Tibial nerve (tissue), 4 donors: ENCODE data around the gene DMXL2. TPM values are rescaled to one million over a fixed set of nuclear protein-coding genes. Genes with fewer than 3 reads are reported as not detected.
"Not testable (repeated sequence)": the region's sequence is repeated elsewhere in the genome, so short reads cannot be mapped to it uniquely, and the experiment has no call there.

Experiments used
- DNase-seq, 2 donors: peaks; one replicate each; pipeline ENCODE4 v3.0.0-alpha.2; 2019; ENCODE audit warnings: low spot score in 2 of 2
- H3K27ac ChIP-seq, 4 donors: fragments of 200-600 bp; sonication (generic) in 3 of 4; one replicate each; pipeline ENCODE4 v1.5.1; 2017 to 2019; ENCODE audit warnings: mild to moderate bottlenecking in 1 of 4
- H3K27me3 ChIP-seq, 2 donors: fragments of 200-600 bp; sonication (generic) in 1 of 2; one replicate each; pipeline versions ENCODE4 v1.5.1 to v1.6.0; 2017 to 2019
- H3K36me3 ChIP-seq, 3 donors: fragments of 200-600 bp; sonication (generic); one replicate each; pipeline ENCODE4 v1.5.1; 2018 to 2019
- H3K4me1 ChIP-seq, 4 donors: fragments of 200-600 bp; sonication (generic) in 3 of 4; one replicate each; pipeline ENCODE4 v1.5.1; 2017 to 2019
- H3K4me3 ChIP-seq, 4 donors: fragments of 200-600 bp; sonication (generic) in 3 of 4; one replicate each; pipeline ENCODE4 v1.5.1; 2017 to 2019; ENCODE audit warnings: mild to moderate bottlenecking in 1 of 4, moderate library complexity in 1 of 4
- H3K9me3 ChIP-seq, 4 donors: fragments of 200-600 bp; sonication (generic) in 3 of 4; one replicate each; pipeline ENCODE4 v1.5.1; 2017 to 2019
- CTCF ChIP-seq, 5 experiments: fragments of 200-600 bp in 3 of 5; fragments of 450-650 bp in 2 of 5; sonication (generic) in 3 of 5; IDR thresholded peaks; one replicate each; pipeline ENCODE4 v1.5.1; 2016 to 2019; ENCODE audit warnings: antibody characterized with exemption in 5 of 5, mild to moderate bottlenecking in 3 of 5, moderate library complexity in 2 of 5
- EP300 ChIP-seq, 2 donors: sonication (generic); formaldehyde crosslinking; IDR thresholded peaks; one replicate each; pipeline ENCODE4 v1.6.1; 2017; ENCODE audit warnings: antibody characterized with exemption in 2 of 2, mild to moderate bottlenecking in 1 of 2
- POLR2A ChIP-seq, 2 donors: fragments of 450-650 bp; IDR thresholded peaks; one replicate each; pipeline ENCODE4 v1.6.1; 2017; ENCODE audit warnings: antibody characterized with exemption in 2 of 2, mild to moderate bottlenecking in 2 of 2, moderate library complexity in 2 of 2
- WGBS, 2 donors: methylation state at CpG; one replicate each; pipeline ENCODE4 v1.1.5; 2018; 5-methylcytosine and 5-hydroxymethylcytosine counted together
- total RNA-seq, 4 donors: library from RNA; depleted of rRNA; stranded (reverse); fragments of >200 nt; gene quantifications; one replicate each; pipeline ENCODE4 v1.1.0, GENCODE V29; 2016

Gene DMXL2
- total RNA-seq, 4 donors from 2014 or later = 43.7 to 49.6 (median 47.0) TPM

DNA sequence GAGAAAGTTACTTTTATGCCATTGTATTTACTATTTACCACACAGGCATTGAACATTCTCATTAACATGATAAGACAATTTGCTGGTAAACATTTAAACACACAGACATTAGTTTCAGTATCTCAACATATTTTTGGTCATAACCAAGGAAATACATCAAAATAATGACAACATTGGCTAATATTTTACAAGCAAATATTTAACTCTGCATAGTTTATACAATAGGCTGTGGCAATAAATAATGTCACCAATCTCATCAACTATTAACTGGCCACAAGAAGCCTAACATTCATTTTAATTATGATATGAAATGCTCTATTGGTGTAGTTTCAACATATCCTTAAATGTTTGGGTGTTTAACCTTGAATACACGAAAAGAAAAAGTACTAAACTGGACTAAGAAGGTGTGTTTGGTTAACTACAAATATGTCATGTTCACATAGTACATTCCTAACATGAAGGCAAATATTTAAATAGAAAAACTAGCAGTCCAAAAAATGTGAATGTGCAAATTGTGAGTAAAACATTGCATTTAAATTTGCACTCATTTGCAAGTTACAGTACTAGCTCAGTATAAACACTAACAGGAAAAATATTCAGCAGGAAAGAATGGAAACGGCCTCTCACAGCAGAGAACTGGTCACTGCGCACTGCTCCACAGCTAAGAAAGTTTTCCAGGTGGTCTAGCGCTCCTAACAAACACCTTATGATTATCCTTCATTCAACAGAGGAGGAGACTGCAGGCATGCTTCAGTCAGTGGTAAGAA, 174.5 kb downstream of the DMXL2 start:
- no peak for DNase-seq
- Histone ChIP-seq H3K36me3 (peaks cover 0 to 87% (median 6%) of the 10 kb centered on the region in 3 donors), H3K4me1 (no peaks in the 10 kb centered on the region), H3K4me3 (no peak overlapping the region), H3K9me3 (peaks cover 0 to 9% (median 0%) of the 10 kb centered on the region in 4 donors), H3K27ac (no peak overlapping the region), H3K27me3 (no peaks in the 10 kb centered on the region)
- no peak for TF ChIP-seq EP300 (IDR thresholded peaks at IDR 0.05)
- TF ChIP-seq POLR2A (IDR thresholded peaks at IDR 0.05) = no peak
- TF ChIP-seq CTCF (IDR thresholded peaks at IDR 0.05) = no peak
- WGBS, 2 donors = 93 to 97% methylated on average over 4 of the region's 4 CpGs

- not testable (repeated sequence) for H3K27me3 ChIP-seq
- 97 to 98% methylated on average over 5 of the region's 5 CpGs for WGBS, 2 donors
Measured at GRCh38 chr15:51446029-51446744, 176.4 kb downstream of the DMXL2 start.

GRCh38 chr15:51444807-51445206, 177.8 kb downstream of the DMXL2 start:
- TF ChIP-seq POLR2A (IDR thresholded peaks at IDR 0.05) = no peak
- no peak for TF ChIP-seq CTCF (IDR thresholded peaks at IDR 0.05)
- TF ChIP-seq EP300 (IDR thresholded peaks at IDR 0.05) = no peak
- Histone ChIP-seq H3K27ac (no peak overlapping the region), H3K4me1 (no peaks in the 10 kb centered on the region), H3K4me3 (no peak overlapping the region), H3K36me3 (peaks cover 0 to 55% (median 6%) of the 10 kb centered on the region in 3 donors), H3K9me3 (peaks cover 0 to 9% (median 0%) of the 10 kb centered on the region in 4 donors), H3K27me3 (no peaks in the 10 kb centered on the region)
- WGBS, 2 donors = 97 to 98% methylated on average over 1 of the region's 1 CpG
- DNase-seq = no peak

More at GRCh38 chr15:51446029-51446744, 176.4 kb downstream of the DMXL2 start:
- not testable (repeated sequence) for H3K4me1 ChIP-seq, DNase-seq, H3K9me3 ChIP-seq, H3K27ac ChIP-seq, H3K4me3 ChIP-seq
- peaks cover 0 to 69% (median 6%) of the 10 kb centered on the region in 3 donors for H3K36me3 ChIP-seq

DNA sequence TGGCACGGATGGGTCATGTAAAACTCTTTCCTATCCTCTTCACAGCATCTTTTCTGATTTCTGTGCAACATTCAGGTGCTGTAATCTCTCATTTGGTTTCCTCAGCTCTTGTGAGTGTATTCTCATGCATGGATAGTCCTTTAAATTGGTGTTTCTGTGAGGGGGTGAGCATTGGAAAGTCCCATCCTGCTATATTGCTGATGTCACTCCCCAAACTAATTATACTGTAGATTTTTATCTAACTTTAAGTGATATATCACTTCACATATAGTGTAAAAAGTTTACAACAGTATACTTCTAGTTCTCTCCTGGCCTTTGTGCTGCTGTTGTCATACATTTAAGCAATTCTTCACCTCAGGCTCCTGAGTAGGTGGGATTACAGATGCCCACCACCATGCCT, 178.5 kb downstream of the DMXL2 start:
- 91 to 100% methylated on average over 1 of the region's 1 CpG for WGBS, 2 donors
- no peaks in the 10 kb centered on the region for H3K4me1 ChIP-seq
- no peak for TF ChIP-seq CTCF (IDR thresholded peaks at IDR 0.05)
- TF ChIP-seq EP300 (IDR thresholded peaks at IDR 0.05) = no peak
- TF ChIP-seq POLR2A (IDR thresholded peaks at IDR 0.05) = no peak
- H3K36me3 ChIP-seq = peaks cover 0 to 48% (median 3%) of the 10 kb centered on the region in 3 donors
- H3K27me3 ChIP-seq = no peaks in the 10 kb centered on the region
- no peak for DNase-seq
- peaks cover 0 to 9% (median 0%) of the 10 kb centered on the region in 4 donors for H3K9me3 ChIP-seq
- H3K4me3 ChIP-seq = no peak overlapping the region
- no peak overlapping the region for H3K27ac ChIP-seq

DNA sequence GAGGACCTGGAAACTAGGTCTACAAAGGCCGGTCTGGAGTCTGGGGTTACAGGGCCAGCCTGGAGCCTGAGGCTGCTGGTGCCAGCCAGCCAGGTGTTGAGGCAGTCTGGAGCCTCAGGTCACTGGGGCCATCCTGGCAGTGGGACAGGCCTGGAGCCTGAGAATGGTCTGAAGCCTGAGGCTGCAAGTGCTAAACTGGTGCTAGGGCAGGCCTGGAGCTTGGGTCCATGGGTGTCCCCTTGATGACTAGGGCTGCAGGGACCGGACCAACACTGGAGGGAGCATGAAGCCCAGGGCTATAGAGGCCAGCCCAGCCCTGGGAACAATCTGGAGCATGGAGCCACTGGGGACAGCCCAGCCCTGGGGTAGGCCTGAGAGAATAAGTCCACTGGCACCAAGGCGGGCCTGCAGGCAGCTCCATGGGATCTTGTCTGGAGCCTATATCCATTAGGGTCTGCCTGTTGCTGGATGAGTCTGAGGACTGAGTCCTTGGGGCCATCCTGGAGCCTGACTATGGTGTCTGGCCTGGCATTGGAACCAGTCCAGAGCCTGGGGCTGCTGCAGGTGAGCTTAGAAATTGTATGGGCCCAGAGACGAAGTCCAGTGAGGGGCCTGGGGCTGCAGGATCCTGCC, 179.2 kb downstream of the DMXL2 start:
- peaks cover 0 to 11% (median 0%) of the 10 kb centered on the region in 4 donors for H3K9me3 ChIP-seq
- H3K4me3 ChIP-seq = no peak overlapping the region
- no peaks in the 10 kb centered on the region for H3K27me3 ChIP-seq
- peaks cover 0 to 41% (median 0%) of the 10 kb centered on the region in 3 donors for H3K36me3 ChIP-seq
- H3K4me1 ChIP-seq = no peaks in the 10 kb centered on the region
- no peak overlapping the region for H3K27ac ChIP-seq
- TF ChIP-seq POLR2A (IDR thresholded peaks at IDR 0.05) (no peak), EP300 (IDR thresholded peaks at IDR 0.05) (no peak), CTCF (IDR thresholded peaks at IDR 0.05) (no peak)
- DNase-seq = no peak
- WGBS, 2 donors = 100% methylated on average over 2 to 4 of the region's 4 CpGs
